Sigmoid colon (tissue), 4 donors: ENCODE results near the gene DNM2.

ENCODE experiments used
- EP300 ChIP-seq, 4 donors: sonication (generic); formaldehyde crosslinking; IDR thresholded peaks; one replicate each; pipeline ENCODE4 v1.6.1; 2017; ENCODE audit warnings: antibody characterized with exemption in 4 of 4
- POLR2A ChIP-seq, 2 donors: fragments of 450-650 bp; IDR thresholded peaks; one replicate each; pipeline ENCODE4 v1.6.1; 2016; ENCODE audit warnings: antibody characterized with exemption in 2 of 2, mild to moderate bottlenecking in 2 of 2, moderate library complexity in 2 of 2
- POLR2AphosphoS5 ChIP-seq, 4 donors: sonication (generic); formaldehyde crosslinking; IDR thresholded peaks; one replicate each; pipeline ENCODE4 v1.6.1; 2017; ENCODE audit warnings: antibody characterized with exemption in 4 of 4
- TF ChIP-seq, protein P1 (sequence below), 4 experiments: fragments of 450-650 bp in 3 of 4; fragments of 200-600 bp in 1 of 4; IDR thresholded peaks; one replicate each; pipeline ENCODE4 v1.5.1; 2016 to 2019; ENCODE audit warnings: antibody characterized with exemption in 4 of 4, mild to moderate bottlenecking in 3 of 4, moderate library complexity in 2 of 4

DNA sequence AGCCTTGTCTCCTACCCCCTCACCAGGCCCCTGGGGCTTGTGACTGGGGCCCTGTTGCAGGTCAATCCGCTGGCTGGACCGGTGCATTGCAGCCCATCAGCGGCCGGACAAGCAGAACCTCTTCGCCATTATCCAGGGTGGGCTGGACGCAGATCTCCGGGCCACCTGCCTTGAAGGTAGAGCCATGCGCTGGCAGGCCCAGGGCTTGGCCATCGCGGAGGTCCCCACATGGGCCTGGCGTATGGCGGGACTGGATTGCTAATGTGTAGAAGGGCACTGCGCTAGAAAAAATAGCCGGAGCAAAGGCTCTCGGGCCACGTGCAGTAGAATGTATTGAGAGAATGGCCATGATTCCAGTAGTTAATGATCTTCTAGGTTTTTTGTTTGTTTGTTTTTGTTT, 10.4 kb upstream of the DNM2 start:
- TF ChIP-seq, protein P1, sequence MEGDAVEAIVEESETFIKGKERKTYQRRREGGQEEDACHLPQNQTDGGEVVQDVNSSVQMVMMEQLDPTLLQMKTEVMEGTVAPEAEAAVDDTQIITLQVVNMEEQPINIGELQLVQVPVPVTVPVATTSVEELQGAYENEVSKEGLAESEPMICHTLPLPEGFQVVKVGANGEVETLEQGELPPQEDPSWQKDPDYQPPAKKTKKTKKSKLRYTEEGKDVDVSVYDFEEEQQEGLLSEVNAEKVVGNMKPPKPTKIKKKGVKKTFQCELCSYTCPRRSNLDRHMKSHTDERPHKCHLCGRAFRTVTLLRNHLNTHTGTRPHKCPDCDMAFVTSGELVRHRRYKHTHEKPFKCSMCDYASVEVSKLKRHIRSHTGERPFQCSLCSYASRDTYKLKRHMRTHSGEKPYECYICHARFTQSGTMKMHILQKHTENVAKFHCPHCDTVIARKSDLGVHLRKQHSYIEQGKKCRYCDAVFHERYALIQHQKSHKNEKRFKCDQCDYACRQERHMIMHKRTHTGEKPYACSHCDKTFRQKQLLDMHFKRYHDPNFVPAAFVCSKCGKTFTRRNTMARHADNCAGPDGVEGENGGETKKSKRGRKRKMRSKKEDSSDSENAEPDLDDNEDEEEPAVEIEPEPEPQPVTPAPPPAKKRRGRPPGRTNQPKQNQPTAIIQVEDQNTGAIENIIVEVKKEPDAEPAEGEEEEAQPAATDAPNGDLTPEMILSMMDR (IDR thresholded peaks at IDR 0.05), result no peak
- no peak for TF ChIP-seq POLR2AphosphoS5 (IDR thresholded peaks at IDR 0.05)
- TF ChIP-seq POLR2A (IDR thresholded peaks at IDR 0.05), result no peak
- no peak for TF ChIP-seq EP300 (IDR thresholded peaks at IDR 0.05)
